Measurements from ENCODE around the gene ATG16L1.

DNA sequence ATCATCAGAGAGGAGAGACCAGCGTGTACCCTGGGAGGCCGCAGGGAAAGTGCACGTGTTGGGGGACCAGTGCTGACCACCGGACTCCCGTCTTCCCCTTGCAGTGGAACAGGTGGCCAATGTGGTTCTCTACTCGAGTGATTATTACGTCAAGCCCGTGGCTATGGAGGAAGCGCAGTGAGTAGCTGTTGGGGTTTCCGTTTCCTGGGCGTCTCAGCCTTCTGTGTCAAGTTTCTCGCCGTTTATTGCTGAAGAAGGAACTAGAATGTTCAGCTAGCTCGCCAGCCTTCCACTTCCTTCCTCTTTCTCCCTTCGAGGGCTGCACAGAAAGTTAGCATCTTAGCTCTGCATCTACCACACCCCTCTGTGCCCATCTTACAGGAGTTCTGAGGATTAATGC lies 80.1 kb downstream of the ATG16L1 start:
- TF ChIP-seq CTCF (IDR thresholded peaks at IDR 0.05) (no peak), POLR2AphosphoS5 (IDR thresholded peaks at IDR 0.05; ENCODE audit: low read depth, low read length) (no peak)
